Brain pericyte (primary cell): ENCODE data around the gene ANP32B.
"Not testable (repeated sequence)": the region's sequence is repeated elsewhere in the genome, so short reads cannot be mapped to it uniquely, and the experiment has no call there.

Experiments used
- DNase-seq: peaks from one replicate; pipeline ENCODE4 v3.0.0-alpha.2; 2012; ENCODE audit warnings: low read depth, low spot score

Gene ANP32B

GRCh38 chr9:97992219-97992618, 9.1 kb downstream of the ANP32B start:
- DNase-seq = no peak

DNA sequence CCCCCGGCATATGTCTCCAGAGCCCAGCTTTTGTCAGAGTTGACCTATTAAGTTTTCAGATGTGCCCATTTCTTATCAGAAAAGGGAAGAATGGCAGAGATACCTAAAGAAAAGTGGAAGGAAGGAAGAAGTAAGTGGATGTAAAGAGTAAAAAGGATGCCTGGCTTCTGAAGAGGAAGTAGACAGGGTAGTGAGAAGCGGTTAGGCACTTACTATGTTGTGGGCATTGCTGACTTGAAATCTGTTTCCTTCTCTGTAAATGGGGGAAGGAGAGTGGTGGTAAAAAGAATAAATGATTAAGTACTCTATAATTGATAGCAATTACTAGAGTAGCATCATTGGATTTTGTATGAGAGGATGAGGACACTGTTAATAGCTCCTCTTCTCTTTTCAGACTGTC, 9.9 kb downstream of the ANP32B start:
- DNase-seq = no peak

- DNase-seq = no peak
Measured at GRCh38 chr9:97994703-97995102, 11.6 kb downstream of the ANP32B start.

- DNase-seq = not testable (repeated sequence)
Measured at GRCh38 chr9:97996676-97997075, 13.5 kb downstream of the ANP32B start.

GRCh38 chr9:97997330-97998276, 14.5 kb downstream of the ANP32B start:
- peak; percentile 65 for DNase-seq

DNA sequence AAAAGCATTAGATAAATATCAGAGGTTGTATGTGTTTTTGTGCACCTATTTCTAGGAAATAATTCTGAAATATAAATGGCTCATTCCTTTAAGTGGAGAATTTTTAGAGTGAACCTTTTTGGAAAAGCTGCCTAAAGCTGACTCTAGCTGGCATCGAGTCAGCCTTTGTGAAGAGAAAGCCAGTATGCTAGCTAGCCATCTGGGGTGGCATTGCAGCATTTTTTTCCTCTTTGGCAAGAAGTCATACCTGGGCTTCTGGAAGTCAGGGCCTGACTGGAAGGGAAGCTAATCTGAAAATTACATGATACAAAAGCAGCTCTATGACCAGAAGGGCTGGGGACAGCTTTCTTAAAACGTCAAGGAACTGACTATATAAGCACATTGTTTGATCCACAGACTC, 19.7 kb downstream of the ANP32B start:
- DNase-seq = no peak

- no peak for DNase-seq
Measured at GRCh38 chr9:98006127-98006796, 23.1 kb downstream of the ANP32B start.

DNA sequence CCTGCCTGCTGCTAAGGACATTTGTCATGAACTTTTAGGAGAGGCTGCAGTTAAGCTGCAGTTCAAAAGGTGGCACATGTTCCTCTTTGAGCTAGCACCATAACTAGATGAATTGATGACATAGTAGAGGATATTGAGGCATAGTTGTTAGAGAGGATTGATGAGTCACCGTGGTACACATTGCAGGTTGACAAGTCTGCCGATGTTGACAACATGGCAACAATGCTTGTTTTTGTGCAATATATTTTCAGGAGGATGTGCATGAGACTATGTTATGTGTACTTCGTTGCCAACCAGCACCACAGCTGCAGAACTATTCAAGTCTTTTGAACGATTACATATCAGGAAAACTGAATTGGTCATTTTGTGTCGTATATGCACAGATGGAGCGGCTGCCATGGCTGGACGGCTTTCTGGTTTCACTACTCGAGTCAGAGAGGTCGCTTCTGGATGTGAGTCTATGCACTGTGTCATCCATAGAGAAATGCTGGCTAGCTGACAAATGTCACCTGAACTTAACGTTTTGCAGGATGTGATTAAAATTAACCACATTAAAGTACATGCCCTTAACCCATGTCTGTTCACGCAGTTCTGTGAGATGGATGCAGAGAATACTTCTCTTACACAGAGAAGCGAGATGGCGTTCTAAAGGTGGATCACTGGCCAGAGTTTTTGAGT, 24.2 kb downstream of the ANP32B start:
- no peak for DNase-seq

- no peak for DNase-seq
Measured at GRCh38 chr9:98008764-98009163, 25.6 kb downstream of the ANP32B start.

GRCh38 chr9:98009437-98009836, 26.3 kb downstream of the ANP32B start:
- DNase-seq = no peak

- peak; percentile 48 for DNase-seq
Measured at GRCh38 chr9:98009936-98010335, 26.8 kb downstream of the ANP32B start.

DNA sequence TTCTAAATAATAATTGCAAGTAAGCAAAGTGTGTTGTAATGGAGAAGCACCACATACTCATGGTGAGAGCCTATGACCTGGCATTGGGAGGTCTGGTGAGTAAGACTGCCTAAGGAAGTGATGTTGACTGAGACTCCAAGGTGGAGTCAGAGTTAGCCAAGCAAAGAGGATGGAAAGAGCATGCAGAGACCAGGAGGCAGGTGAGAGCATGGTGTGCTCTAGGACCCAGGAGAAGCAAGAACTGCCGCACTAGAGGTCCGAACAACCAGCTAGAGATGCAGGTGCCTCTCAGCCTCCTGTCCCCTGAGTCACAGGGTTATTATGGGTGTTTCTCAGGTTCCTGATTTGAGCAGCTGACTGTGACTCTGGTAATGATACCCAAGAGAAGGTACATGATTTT, 27.3 kb downstream of the ANP32B start:
- DNase-seq = no peak

DNA sequence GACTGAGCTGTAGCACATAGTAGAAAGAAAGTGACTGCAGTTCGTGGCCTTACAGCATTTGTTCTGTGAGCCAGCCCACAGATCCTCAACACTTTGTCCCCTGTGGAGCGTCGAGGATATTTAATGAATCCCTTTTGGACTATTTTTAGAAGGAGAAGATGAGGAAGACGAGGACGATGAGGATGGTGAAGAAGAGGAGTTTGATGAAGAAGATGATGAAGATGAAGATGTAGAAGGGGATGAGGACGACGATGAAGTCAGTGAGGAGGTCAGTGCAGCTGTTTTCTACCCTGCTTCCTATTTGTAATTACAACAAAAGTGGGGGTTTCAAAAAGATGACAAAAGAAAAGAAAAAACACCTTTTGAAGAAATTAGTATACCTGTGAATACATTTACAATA, 28.0 kb downstream of the ANP32B start:
- no peak for DNase-seq

DNA sequence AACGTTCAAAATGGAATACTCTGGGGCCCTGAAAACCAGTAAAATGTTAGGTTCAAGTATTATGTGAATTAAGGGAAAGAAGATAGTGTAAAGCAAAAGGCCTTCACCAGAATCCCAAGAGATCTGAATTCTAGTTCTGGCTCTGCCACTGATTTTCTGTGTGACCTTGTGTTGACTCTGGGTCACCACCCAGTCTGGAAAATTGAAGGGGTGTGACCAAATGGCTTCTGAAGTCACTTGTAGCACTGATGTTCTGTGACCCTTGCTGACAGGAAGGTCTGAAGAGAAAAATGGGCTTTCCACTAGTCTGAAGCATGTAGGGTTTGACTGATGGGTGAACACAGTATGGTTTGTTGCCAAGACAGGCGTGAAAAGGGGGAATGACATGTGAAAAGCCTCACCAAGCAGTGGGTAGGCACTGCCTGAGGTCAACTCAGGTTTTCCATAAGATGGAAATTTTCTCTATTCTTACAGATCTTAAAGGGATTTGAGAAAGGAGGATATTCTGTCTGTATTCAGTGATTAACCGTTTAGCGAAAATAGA, 33.1 kb downstream of the ANP32B start:
- no peak for DNase-seq

DNA sequence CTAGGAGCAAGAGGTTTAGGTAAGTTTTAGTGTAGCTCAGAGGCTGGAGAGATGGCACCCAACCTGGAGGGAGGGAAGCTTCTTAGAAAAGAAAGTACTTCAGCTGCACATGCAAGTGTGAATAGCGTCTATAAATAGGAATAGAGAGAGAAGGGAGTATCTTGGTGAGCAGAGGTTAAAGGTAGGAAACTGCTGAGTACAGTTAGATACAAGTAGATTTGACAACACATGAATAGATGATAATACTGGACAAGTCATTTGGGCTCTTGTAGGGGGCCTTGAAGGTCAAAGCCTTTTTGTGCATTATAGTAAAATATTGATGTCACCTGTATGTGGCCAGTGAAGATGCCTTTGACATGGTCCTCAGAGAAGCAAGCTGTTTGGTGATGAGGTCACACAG, 34.2 kb downstream of the ANP32B start:
- no peak for DNase-seq

GRCh38 chr9:98018347-98018746, 35.2 kb downstream of the ANP32B start:
- DNase-seq = no peak

GRCh38 chr9:98019098-98019497, 36.0 kb downstream of the ANP32B start:
- no peak for DNase-seq

- DNase-seq = not testable (repeated sequence)
Measured at GRCh38 chr9:98019869-98020268, 36.7 kb downstream of the ANP32B start.

- no peak for DNase-seq
Measured at GRCh38 chr9:98020476-98021145, 37.5 kb downstream of the ANP32B start.

DNA sequence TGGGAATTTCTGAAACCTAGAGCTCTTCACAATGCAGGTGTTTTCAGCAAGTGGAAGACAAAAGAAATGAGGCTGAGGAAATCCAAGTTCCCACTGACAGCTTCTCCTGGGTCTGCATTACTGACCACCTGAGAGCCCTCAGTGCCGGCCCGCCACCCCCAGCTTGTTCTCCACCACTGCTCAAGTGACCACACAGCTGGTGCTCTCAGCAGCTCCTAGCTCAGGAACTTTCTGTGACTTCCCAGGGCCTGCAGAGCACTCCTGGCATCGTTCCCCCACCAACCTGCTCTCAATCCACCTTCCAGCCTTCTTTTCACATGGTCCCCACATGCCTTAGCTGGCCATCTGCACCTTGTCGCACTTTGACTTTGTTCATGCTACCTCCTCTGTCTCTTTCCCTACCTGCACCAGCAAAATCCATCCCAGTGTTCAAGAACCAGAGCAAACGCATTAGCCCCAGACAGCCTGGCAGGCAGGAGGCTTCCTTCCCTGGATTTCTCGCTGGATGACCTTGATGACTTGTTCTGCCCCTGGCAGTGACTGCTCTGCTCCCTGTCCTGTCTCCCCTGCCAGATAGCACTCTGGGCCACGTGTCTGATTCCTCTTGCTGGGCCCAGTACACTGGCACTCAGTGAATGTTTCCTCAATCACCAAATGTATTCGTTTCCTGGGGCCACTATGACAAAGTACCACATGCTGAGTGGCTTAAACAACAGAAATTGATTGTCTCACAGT, 38.3 kb downstream of the ANP32B start:
- DNase-seq = no peak

DNA sequence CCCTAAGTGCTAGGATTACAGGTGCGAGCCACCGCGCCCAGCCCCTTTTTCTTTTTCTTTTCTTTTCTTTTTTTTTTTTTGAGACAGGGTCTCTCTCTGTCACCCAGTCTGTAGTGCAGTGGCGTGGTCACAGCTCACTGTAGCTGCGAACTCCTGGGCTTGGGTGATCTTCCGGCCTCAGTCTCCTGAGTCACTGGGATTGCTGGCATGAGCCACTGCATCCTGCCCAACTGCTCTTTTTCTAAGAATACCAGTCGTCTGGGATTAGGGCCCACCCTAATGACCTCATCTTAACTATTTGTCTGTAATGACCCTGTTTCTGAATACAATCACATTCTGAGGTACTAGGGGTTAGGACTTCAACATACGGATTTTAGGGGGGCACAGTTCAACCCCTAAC, 39.3 kb downstream of the ANP32B start:
- DNase-seq = no peak
